H9 (cell line): ENCODE results near the gene CNTD1. TPM values are rescaled to one million over a fixed set of nuclear protein-coding genes. Genes with fewer than 3 reads are reported as not detected.

ENCODE experiments used
- DNase-seq: peaks from one replicate; pipeline ENCODE4 v3.0.0-alpha.2; 2017
- H2AFZ ChIP-seq: one replicate; pipeline ENCODE4 v1.6.1; 2013; ENCODE audit warnings: mild to moderate bottlenecking, low read length, control low read depth, moderate library complexity
- H2AK5ac ChIP-seq: 2 replicates; pipeline ENCODE4 v1.6.1; 2013; ENCODE audit warnings: low read length, control low read depth, mixed read lengths; ENCODE audit not compliant: insufficient read length
- H2BK120ac ChIP-seq: one replicate; pipeline ENCODE4 v1.6.1; 2013; ENCODE audit warnings: low read depth, mild to moderate bottlenecking, low read length, control low read depth, inconsistent platforms; ENCODE audit not compliant: poor library complexity, severe bottlenecking
- H2BK12ac ChIP-seq: 2 replicates; pipeline ENCODE4 v1.6.1; 2013; ENCODE audit warnings: low read length, control low read depth, mixed read lengths, low read depth; ENCODE audit not compliant: insufficient read length
- H2BK15ac ChIP-seq: 2 replicates; pipeline ENCODE4 v1.6.1; 2013; ENCODE audit warnings: low read depth, low read length, control low read depth
- H2BK20ac ChIP-seq: one replicate; pipeline ENCODE4 v1.6.1; 2013; ENCODE audit warnings: low read depth, mild to moderate bottlenecking, low read length, control low read depth, inconsistent platforms; ENCODE audit not compliant: poor library complexity, severe bottlenecking
- H2BK5ac ChIP-seq: 2 replicates; pipeline ENCODE4 v1.6.1; 2013; ENCODE audit warnings: low read length, control low read depth, mixed read lengths; ENCODE audit not compliant: insufficient read length
- H3K14ac ChIP-seq: 2 replicates; pipeline ENCODE4 v1.6.1; 2013; ENCODE audit warnings: low read length, control low read depth; ENCODE audit not compliant: insufficient read depth
- H3K18ac ChIP-seq: 2 replicates; pipeline ENCODE4 v1.6.1; 2013; ENCODE audit warnings: low read depth, mild to moderate bottlenecking, mixed read lengths, low read length, control low read depth; ENCODE audit not compliant: insufficient read length
- H3K23ac ChIP-seq: 2 replicates; pipeline ENCODE4 v1.6.1; 2013; ENCODE audit warnings: low read length, control low read depth, mixed read lengths, low read depth; ENCODE audit not compliant: insufficient read length
- H3K23me2 ChIP-seq: 2 replicates; pipeline ENCODE4 v1.6.1; 2013; ENCODE audit warnings: low read depth, mild to moderate bottlenecking, mixed read lengths, low read length, control low read depth; ENCODE audit not compliant: insufficient read length, poor library complexity, severe bottlenecking
- H3K27ac ChIP-seq: 2 replicates; pipeline ENCODE4 v1.5.1; 2013; ENCODE audit warnings: low read length, control low read depth, mixed read lengths, low read depth; ENCODE audit not compliant: insufficient read length
- H3K27me3 ChIP-seq: 2 replicates; pipeline ENCODE4 v1.6.1; 2013; ENCODE audit warnings: low read length, control low read depth, inconsistent platforms; ENCODE audit not compliant: insufficient read depth
- H3K4ac ChIP-seq: 2 replicates; pipeline ENCODE4 v1.6.1; 2013; ENCODE audit warnings: low read depth, mild to moderate bottlenecking, control low read depth, inconsistent platforms, low read length, moderate library complexity
- H3K4me1 ChIP-seq: 2 replicates; pipeline ENCODE4 v1.6.1; 2013; ENCODE audit warnings: low read length, control low read depth, inconsistent platforms; ENCODE audit not compliant: insufficient read depth
- H3K4me2 ChIP-seq: 2 replicates; pipeline ENCODE4 v1.6.1; 2013; ENCODE audit warnings: low read length, control low read depth, mixed read lengths; ENCODE audit not compliant: insufficient read length, insufficient read depth
- H3K56ac ChIP-seq: 2 replicates; pipeline ENCODE4 v1.6.1; 2013; ENCODE audit warnings: low read depth, mild to moderate bottlenecking, mixed read lengths, low read length, control low read depth; ENCODE audit not compliant: insufficient read length
- H3K79me1 ChIP-seq: 2 replicates; pipeline ENCODE4 v1.6.1; 2013; ENCODE audit warnings: low read depth, mild to moderate bottlenecking, moderate library complexity, low read length, control low read depth, inconsistent platforms; ENCODE audit not compliant: insufficient read depth, poor library complexity, severe bottlenecking
- H3K79me2 ChIP-seq: 2 replicates; pipeline ENCODE4 v1.6.1; 2013; ENCODE audit warnings: low read length, control low read depth, inconsistent platforms; ENCODE audit not compliant: insufficient read depth
- H3K9ac ChIP-seq: 2 replicates; pipeline ENCODE4 v1.6.1; 2013; ENCODE audit warnings: low read length, control low read depth, mixed read lengths; ENCODE audit not compliant: insufficient read length; ENCODE audit errors: extremely low read depth
- H3K9me3 ChIP-seq: one replicate; pipeline ENCODE4 v1.6.1; 2013; ENCODE audit warnings: low read depth, low read length, inconsistent platforms; ENCODE audit not compliant: control insufficient read depth
- H3T11ph ChIP-seq: one replicate; pipeline ENCODE4 v1.6.1; 2013; ENCODE audit warnings: mild to moderate bottlenecking, low read length, control low read depth, inconsistent platforms
- H4K20me1 ChIP-seq: one replicate; pipeline ENCODE4 v1.6.1; 2013; ENCODE audit not compliant: control insufficient read depth, insufficient read length, insufficient read depth
- H4K5ac ChIP-seq: 2 replicates; pipeline ENCODE4 v1.6.1; 2013; ENCODE audit warnings: low read depth, mild to moderate bottlenecking, mixed read lengths, low read length, control low read depth; ENCODE audit not compliant: insufficient read length
- H4K8ac ChIP-seq: replicated peaks from 2 replicates; pipeline ENCODE4 v1.6.1; 2013; ENCODE audit warnings: low read length, control low read depth, mixed read lengths, low read depth; ENCODE audit not compliant: insufficient read length
- H4K91ac ChIP-seq: 2 replicates; pipeline ENCODE4 v1.6.1; 2013; ENCODE audit warnings: low read depth, mild to moderate bottlenecking, moderate library complexity, mixed read lengths, low read length, control low read depth; ENCODE audit not compliant: insufficient read length
- H3K27ac Mint-ChIP-seq, 3 experiments: 2 replicates in 2 of 3; 3 replicates in 1 of 3; pipeline ENCODE4 v1.8.0; 2020 to 2021; ENCODE audit warnings: mixed read lengths in 3 of 3, mild to moderate bottlenecking in 1 of 3, moderate library complexity in 1 of 3
- H3K27me3 Mint-ChIP-seq: 2 replicates; pipeline ENCODE4 v1.8.0; 2021; ENCODE audit warnings: low read depth, mild to moderate bottlenecking, moderate library complexity, mixed read lengths
- H3K36me3 Mint-ChIP-seq, 3 experiments: 2 replicates in 2 of 3; 3 replicates in 1 of 3; pipeline ENCODE4 v1.8.0; 2020 to 2021; ENCODE audit warnings: low read depth in 3 of 3, mixed read lengths in 3 of 3; ENCODE audit not compliant: insufficient read depth in 1 of 3
- H3K4me1 Mint-ChIP-seq, 2 experiments: 2 replicates each; pipeline ENCODE4 v1.8.0; 2020; ENCODE audit warnings: mixed read lengths in 2 of 2
- H3K4me3 Mint-ChIP-seq, 2 experiments: 2 replicates in 1 of 2; 3 replicates in 1 of 2; pipeline ENCODE4 v1.8.0; 2020 to 2021; ENCODE audit warnings: mild to moderate bottlenecking in 2 of 2, mixed read lengths in 2 of 2, moderate library complexity in 1 of 2
- H3K9me3 Mint-ChIP-seq, 2 experiments: 2 replicates in 1 of 2; 3 replicates in 1 of 2; pipeline ENCODE4 v1.8.0; 2020; ENCODE audit warnings: mild to moderate bottlenecking in 2 of 2, mixed read lengths in 2 of 2, moderate library complexity in 1 of 2
- WGBS: extraction: QIAGEN DNeasy Blood & Tissue Kit; methylation state at CpG from one replicate; pipeline ENCODE4 v1.1.7; 2013; ENCODE audit warnings: missing lambda C conversion rate, low lambda C conversion rate, mixed read lengths; ENCODE audit not compliant: insufficient read length; ENCODE audit errors: extremely low coverage; 5-methylcytosine and 5-hydroxymethylcytosine counted together
- microRNA-seq: library from miRNA; unstranded; fragments of <30 nt; microRNA quantifications from one replicate; pipeline ENCODE4, GENCODE V29; 2020; ENCODE audit warnings: borderline microRNAs expressed
- total RNA-seq: library from RNA; stranded (reverse); gene quantifications from 2 replicates; pipeline ENCODE4 v1.2.1, GENCODE V29; 2021
- TF ChIP-seq, protein P1 (sequence below): fragments of 200-600 bp; sonication (generic); conservative IDR thresholded peaks from 3 replicates; pipeline ENCODE4 v1.8.0; 2021; ENCODE audit warnings: antibody characterized with exemption, mild to moderate bottlenecking

CNTD1 gene
- total RNA-seq, 1 experiment from 2014 or later, result not detected

GRCh38 chr17:42857389-42857788 is 58.7 kb downstream of the CNTD1 start:
- H3K79me1 ChIP-seq, result no peaks in the 10 kb centered on the region
- no peak overlapping the region for H3K4me3 Mint-ChIP-seq
- H2AFZ ChIP-seq, result no peak overlapping the region
- H3K36me3 Mint-ChIP-seq, result no peaks in the 10 kb centered on the region; a peak in 1 of 7 replicates
- no peak overlapping the region for H4K8ac ChIP-seq
- WGBS, result no CpG with 5 or more reads among the region's 1 CpG
- H3K27ac ChIP-seq, result no peak overlapping the region
- H3K56ac ChIP-seq, result no peak overlapping the region
- H2BK12ac ChIP-seq, result no peak overlapping the region
- H3K23me2 ChIP-seq, result no peaks in the 10 kb centered on the region
- H3K9ac ChIP-seq, result no peak overlapping the region
- H3K79me2 ChIP-seq, result no peaks in the 10 kb centered on the region
- H3K9me3 ChIP-seq, result no peaks in the 10 kb centered on the region
- no peaks in the 10 kb centered on the region for H3K4me1 Mint-ChIP-seq
- no peaks in the 10 kb centered on the region for H3K4me1 ChIP-seq
- H2BK120ac ChIP-seq, result no peak overlapping the region
- no peak overlapping the region for H3K4me2 ChIP-seq
- H3K27me3 Mint-ChIP-seq, result peaks cover 2% of the 10 kb centered on the region; the same call in 1 of the 2 replicates
- H4K91ac ChIP-seq, result no peak overlapping the region
- H3K27me3 ChIP-seq, result no peaks in the 10 kb centered on the region
- H3K23ac ChIP-seq, result no peak overlapping the region
- H3K27ac Mint-ChIP-seq, result no peak overlapping the region
- H2BK15ac ChIP-seq, result no peak overlapping the region
- DNase-seq, result no peak
- H2AK5ac ChIP-seq, result no peak overlapping the region
- no peak overlapping the region for H4K5ac ChIP-seq
- TF ChIP-seq, protein P1, sequence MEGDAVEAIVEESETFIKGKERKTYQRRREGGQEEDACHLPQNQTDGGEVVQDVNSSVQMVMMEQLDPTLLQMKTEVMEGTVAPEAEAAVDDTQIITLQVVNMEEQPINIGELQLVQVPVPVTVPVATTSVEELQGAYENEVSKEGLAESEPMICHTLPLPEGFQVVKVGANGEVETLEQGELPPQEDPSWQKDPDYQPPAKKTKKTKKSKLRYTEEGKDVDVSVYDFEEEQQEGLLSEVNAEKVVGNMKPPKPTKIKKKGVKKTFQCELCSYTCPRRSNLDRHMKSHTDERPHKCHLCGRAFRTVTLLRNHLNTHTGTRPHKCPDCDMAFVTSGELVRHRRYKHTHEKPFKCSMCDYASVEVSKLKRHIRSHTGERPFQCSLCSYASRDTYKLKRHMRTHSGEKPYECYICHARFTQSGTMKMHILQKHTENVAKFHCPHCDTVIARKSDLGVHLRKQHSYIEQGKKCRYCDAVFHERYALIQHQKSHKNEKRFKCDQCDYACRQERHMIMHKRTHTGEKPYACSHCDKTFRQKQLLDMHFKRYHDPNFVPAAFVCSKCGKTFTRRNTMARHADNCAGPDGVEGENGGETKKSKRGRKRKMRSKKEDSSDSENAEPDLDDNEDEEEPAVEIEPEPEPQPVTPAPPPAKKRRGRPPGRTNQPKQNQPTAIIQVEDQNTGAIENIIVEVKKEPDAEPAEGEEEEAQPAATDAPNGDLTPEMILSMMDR, result no peak
- H3K9me3 Mint-ChIP-seq, result no peaks in the 10 kb centered on the region
- no peak overlapping the region for H2BK20ac ChIP-seq
- no peaks in the 10 kb centered on the region for H4K20me1 ChIP-seq
- H3K4ac ChIP-seq, result no peak overlapping the region
- H3K18ac ChIP-seq, result no peak overlapping the region
- H3T11ph ChIP-seq, result no peak overlapping the region
- no peak overlapping the region for H3K14ac ChIP-seq
- H2BK5ac ChIP-seq, result no peak overlapping the region

Small RNAs within 50 kb of the gene (microRNA-seq; reads per million reads assigned to microRNA genes)
- not detected for gene MIR6781

Other genes starting within 250 kb of the CNTD1 start
- 1.3 and 1.5 TPM in 2 replicates for gene HSD17B1, start 245.9 kb upstream of the CNTD1 start, total RNA-seq
- gene COASY, start 236.7 kb upstream of the CNTD1 start, total RNA-seq, result 81.4 and 84.1 TPM in 2 replicates
- gene MLX, start 231.8 kb upstream of the CNTD1 start, total RNA-seq, result 42.1 and 45.3 TPM in 2 replicates
- gene PSMC3IP, start 221.1 kb upstream of the CNTD1 start, total RNA-seq, result 36.0 and 37.4 TPM in 2 replicates
- 47.3 and 51.1 TPM in 2 replicates for gene RETREG3, start 189.5 kb upstream of the CNTD1 start, total RNA-seq
- 117 and 122 TPM in 2 replicates for gene TUBG1, start 189.2 kb upstream of the CNTD1 start, total RNA-seq
- 20.4 and 22.0 TPM in 2 replicates for gene TUBG2, start 139.6 kb upstream of the CNTD1 start, total RNA-seq
- gene PLEKHH3, start 121.9 kb upstream of the CNTD1 start, total RNA-seq, result 21.4 and 22.3 TPM in 2 replicates
- 1.0 TPM in 2 replicates for gene CCR10, start 117.0 kb upstream of the CNTD1 start, total RNA-seq
- 7.5 and 7.7 TPM in 2 replicates for gene CNTNAP1, start 116.3 kb upstream of the CNTD1 start, total RNA-seq
- 17.9 and 18.6 TPM in 2 replicates for gene EZH1, start 53.8 kb upstream of the CNTD1 start, total RNA-seq
- 10.9 and 11.7 TPM in 2 replicates for gene RAMP2, start 37.6 kb upstream of the CNTD1 start, total RNA-seq
- 111 and 113 TPM in 2 replicates for gene VPS25, start 25.4 kb upstream of the CNTD1 start, total RNA-seq
- 1.9 and 2.6 TPM in 2 replicates for gene WNK4, start 18.3 kb upstream of the CNTD1 start, total RNA-seq
- gene COA3, start 157 bp upstream of the CNTD1 start, total RNA-seq, result 74.2 and 76.9 TPM in 2 replicates
- gene BECN1, start 25.4 kb downstream of the CNTD1 start, total RNA-seq, result 60.1 and 69.2 TPM in 2 replicates
- 205 and 222 TPM in 2 replicates for gene PSME3, start 34.5 kb downstream of the CNTD1 start, total RNA-seq
- 5.7 and 7.1 TPM in 2 replicates for gene AOC2, start 45.7 kb downstream of the CNTD1 start, total RNA-seq
- gene AOC3, start 52.3 kb downstream of the CNTD1 start, total RNA-seq, result 2.6 and 2.8 TPM in 2 replicates
- gene G6PC1, start 101.9 kb downstream of the CNTD1 start, total RNA-seq, result not detected in 2 replicates
- gene AARSD1, start 165.6 kb downstream of the CNTD1 start, total RNA-seq, result 65.1 and 68.7 TPM in 2 replicates
- 4.0 and 4.2 TPM in 2 replicates for gene PTGES3L, start 181.2 kb downstream of the CNTD1 start, total RNA-seq
- gene RUNDC1, start 181.7 kb downstream of the CNTD1 start, total RNA-seq, result 18.3 and 18.8 TPM in 2 replicates
- 1,514 and 1,552 TPM in 2 replicates for gene RPL27, start 199.6 kb downstream of the CNTD1 start, total RNA-seq
- gene IFI35, start 207.9 kb downstream of the CNTD1 start, total RNA-seq, result 3.1 and 4.2 TPM in 2 replicates
- 262 and 274 TPM in 2 replicates for gene VAT1, start 223.5 kb downstream of the CNTD1 start, total RNA-seq
- 47.8 and 50.7 TPM in 2 replicates for gene RND2, start 226.4 kb downstream of the CNTD1 start, total RNA-seq